ENCODE measurements around the gene EPOP. TPM values are rescaled to one million over a fixed set of nuclear protein-coding genes. Genes with fewer than 3 reads are reported as not detected.

The EPOP gene
- total RNA-seq, 1 donor from 2014 or later: 2.4 TPM

GRCh38 chr17:38685491-38685890 lies 10.7 kb upstream of the EPOP start:
- Histone ChIP-seq H3K4me3 (ENCODE audit: low read depth, low read length) (no peak overlapping the region), H3K36me3 (ENCODE audit: control insufficient read depth, insufficient read depth, low read length) (no peaks in the 10 kb centered on the region), H3K27me3 (ENCODE audit: control insufficient read depth, insufficient read depth, low read length) (peaks cover 1% of the 10 kb centered on the region)
- FAIRE-seq: no peak
- no peak for TF ChIP-seq CTCF (IDR thresholded peaks at IDR 0.05; ENCODE audit: insufficient read depth, low read length, severe bottlenecking)
- DNase-seq (ENCODE audit: low read depth): no peak

GRCh38 chr17:38681096-38681495 lies 6.3 kb upstream of the EPOP start:
- no peak for TF ChIP-seq CTCF (IDR thresholded peaks at IDR 0.05; ENCODE audit: insufficient read depth, low read length, severe bottlenecking)
- no peak for FAIRE-seq

GRCh38 chr17:38677819-38678218 lies 3.1 kb upstream of the EPOP start:
- TF ChIP-seq CTCF (IDR thresholded peaks at IDR 0.05; ENCODE audit: insufficient read depth, low read length, severe bottlenecking): no peak
- no peaks in the 10 kb centered on the region for H3K36me3 ChIP-seq (ENCODE audit: control insufficient read depth, insufficient read depth, low read length)
- H3K27me3 ChIP-seq (ENCODE audit: control insufficient read depth, insufficient read depth, low read length): peaks cover 2% of the 10 kb centered on the region
- FAIRE-seq (no peak), DNase-seq (ENCODE audit: low read depth) (no peak)
- no peak overlapping the region for H3K4me3 ChIP-seq (ENCODE audit: low read depth, low read length)

More at GRCh38 chr17:38681096-38681495, 6.3 kb upstream of the EPOP start:
- H3K27me3 ChIP-seq (ENCODE audit: control insufficient read depth, insufficient read depth, low read length): peaks cover 1% of the 10 kb centered on the region
- DNase-seq (ENCODE audit: low read depth): no peak
- H3K36me3 ChIP-seq (ENCODE audit: control insufficient read depth, insufficient read depth, low read length): no peaks in the 10 kb centered on the region
- no peak overlapping the region for H3K4me3 ChIP-seq (ENCODE audit: low read depth, low read length)

- H3K36me3 ChIP-seq (ENCODE audit: control insufficient read depth, insufficient read depth, low read length): no peaks in the 10 kb centered on the region
- FAIRE-seq (no peak), DNase-seq (ENCODE audit: low read depth) (peak; percentile 75)
- no peak overlapping the region for H3K4me3 ChIP-seq (ENCODE audit: low read depth, low read length)
- peak; percentile 96 for TF ChIP-seq CTCF (IDR thresholded peaks at IDR 0.05; ENCODE audit: insufficient read depth, low read length, severe bottlenecking)
- peaks cover 2% of the 10 kb centered on the region for H3K27me3 ChIP-seq (ENCODE audit: control insufficient read depth, insufficient read depth, low read length)
Observed at GRCh38 chr17:38676706-38677504, 2.1 kb upstream of the EPOP start.

GRCh38 chr17:38674014-38674748 lies 576 bp downstream of the EPOP start:
- H3K4me3 ChIP-seq (ENCODE audit: low read depth, low read length): peak overlapping the region; percentile 53
- DNase-seq (ENCODE audit: low read depth) (no peak), FAIRE-seq (no peak)
- H3K27me3 ChIP-seq (ENCODE audit: control insufficient read depth, insufficient read depth, low read length): peaks cover 18% of the 10 kb centered on the region
- peak; percentile 22 for TF ChIP-seq CTCF (IDR thresholded peaks at IDR 0.05; ENCODE audit: insufficient read depth, low read length, severe bottlenecking)
- H3K36me3 ChIP-seq (ENCODE audit: control insufficient read depth, insufficient read depth, low read length): no peaks in the 10 kb centered on the region
